A673 (cell line): ENCODE measurements around the gene STX8. TPM values are rescaled to one million over a fixed set of nuclear protein-coding genes. Genes with fewer than 3 reads are reported as not detected.

Source experiments
- BruUV-seq: library from RNA; stranded (reverse); fragments of 400-500 nt; replicated peaks from 2 replicates; lab custom pipeline; 2021; lab: Mats Ljungman, UMichigan
- CTCF ChIA-PET: fragments of 300-600 bp; sonication (Branson Sonifier 250); formaldehyde crosslinking; loops from one replicate; lab custom pipeline; 2022; ENCODE audit warnings: antibody characterized with exemption; lab: Charles Lee
- POLR2A ChIA-PET: fragments of 300-600 bp; sonication (Branson Sonifier 250); formaldehyde crosslinking; loops from one replicate; lab custom pipeline; 2022; ENCODE audit warnings: antibody characterized with exemption; ENCODE audit not compliant: low non-redundant PET; lab: Charles Lee
- DNase-seq: peaks from one replicate; pipeline ENCODE4 v3.0.0-alpha.2; 2015; ENCODE audit warnings: low spot score
- H3K27ac ChIP-seq: fragments of 200-600 bp; sonication (generic); 2 replicates; pipeline ENCODE4 v1.5.1; 2016; ENCODE audit warnings: mixed run types, low read depth, mild to moderate bottlenecking, mixed read lengths, antibody characterized with exemption, low read length; ENCODE audit not compliant: poor library complexity, severe bottlenecking
- H3K27me3 ChIP-seq: fragments of 200-600 bp; sonication (generic); replicated peaks from 2 replicates; pipeline ENCODE4 v1.6.1; 2017; ENCODE audit warnings: mixed run types, low read depth, mild to moderate bottlenecking, mixed read lengths, antibody characterized with exemption, low read length; ENCODE audit not compliant: insufficient read depth, poor library complexity
- H3K36me3 ChIP-seq: fragments of 200-600 bp; sonication (generic); 2 replicates; pipeline ENCODE4 v1.6.1; 2016; ENCODE audit warnings: mixed run types, mild to moderate bottlenecking, mixed read lengths, antibody characterized with exemption, low read length; ENCODE audit not compliant: insufficient read depth, poor library complexity, severe bottlenecking
- H3K4me1 ChIP-seq: fragments of 200-600 bp; sonication (generic); 2 replicates; pipeline ENCODE4 v1.6.1; 2017; ENCODE audit warnings: mixed run types, mild to moderate bottlenecking, mixed read lengths, antibody characterized with exemption, low read length; ENCODE audit not compliant: insufficient read depth, poor library complexity, severe bottlenecking
- H3K4me3 ChIP-seq: fragments of 200-600 bp; sonication (generic); 2 replicates; pipeline ENCODE4 v1.5.1; 2016; ENCODE audit warnings: low read depth, mixed run types, mild to moderate bottlenecking, mixed read lengths, low read length; ENCODE audit not compliant: poor library complexity, severe bottlenecking
- H3K9me3 ChIP-seq: fragments of 200-600 bp; sonication (generic); 2 replicates; pipeline ENCODE4 v1.6.1; 2016; ENCODE audit warnings: mixed run types, low read depth, mild to moderate bottlenecking, mixed read lengths, antibody characterized with exemption, low read length; ENCODE audit not compliant: poor library complexity, severe bottlenecking
- EZH2 ChIP-seq: fragments of 200-600 bp; sonication (generic); IDR thresholded peaks from 2 replicates; pipeline ENCODE4 v1.6.1; 2017; ENCODE audit warnings: borderline replicate concordance, low read depth, mild to moderate bottlenecking, mixed read lengths, antibody characterized with exemption, low read length; ENCODE audit not compliant: poor library complexity, severe bottlenecking
- intact Hi-C: fragments of 100-400 bp; cut with micrococcal nuclease; formaldehyde crosslinking; loops from one replicate; pipeline ENCODE4 v1.10.0; 2022; ENCODE audit not compliant: unreplicated experiment
- total RNA-seq: library from RNA; stranded (reverse); gene quantifications from 2 replicates; pipeline ENCODE4 v1.2.3, GENCODE V29; 2021
- TF ChIP-seq, protein P1 (sequence below): fragments of 300-800, 200-600 bp; sonication (generic); conservative IDR thresholded peaks from 2 replicates; pipeline ENCODE4 v1.5.1; 2017; ENCODE audit warnings: low read depth, mild to moderate bottlenecking, antibody characterized with exemption, low read length, moderate library complexity, mixed read lengths

STX8 gene
- total RNA-seq, 1 experiment from 2014 or later: 51.4 TPM

DNA sequence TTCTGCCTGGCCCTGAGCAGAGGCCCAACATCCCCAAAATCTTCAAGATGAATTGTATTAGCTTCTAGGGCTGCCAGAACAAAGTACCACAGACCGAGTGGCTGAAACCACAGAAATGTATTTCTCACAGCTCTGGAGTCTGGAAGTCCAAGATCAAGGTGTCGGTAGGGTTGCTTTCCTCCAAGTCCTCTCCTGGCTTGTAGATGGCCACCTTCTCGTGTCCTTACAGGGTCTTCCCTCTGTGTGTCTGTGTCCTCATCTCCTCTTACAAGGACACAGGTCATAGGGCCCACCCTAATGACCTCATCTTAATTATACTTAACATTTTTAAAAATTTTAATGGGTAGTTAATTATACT, 338.6 kb downstream of the STX8 start:
- no peaks in the 10 kb centered on the region for H3K9me3 ChIP-seq
- H3K4me1 ChIP-seq: peaks cover 22% of the 10 kb centered on the region
- CTCF ChIA-PET: no interaction called here
- no peaks in the 10 kb centered on the region for H3K36me3 ChIP-seq
- POLR2A ChIA-PET: no interaction called here
- no peak overlapping the region for H3K27ac ChIP-seq
- no peak for DNase-seq
- no peak for TF ChIP-seq EZH2
- TF ChIP-seq, protein P1, sequence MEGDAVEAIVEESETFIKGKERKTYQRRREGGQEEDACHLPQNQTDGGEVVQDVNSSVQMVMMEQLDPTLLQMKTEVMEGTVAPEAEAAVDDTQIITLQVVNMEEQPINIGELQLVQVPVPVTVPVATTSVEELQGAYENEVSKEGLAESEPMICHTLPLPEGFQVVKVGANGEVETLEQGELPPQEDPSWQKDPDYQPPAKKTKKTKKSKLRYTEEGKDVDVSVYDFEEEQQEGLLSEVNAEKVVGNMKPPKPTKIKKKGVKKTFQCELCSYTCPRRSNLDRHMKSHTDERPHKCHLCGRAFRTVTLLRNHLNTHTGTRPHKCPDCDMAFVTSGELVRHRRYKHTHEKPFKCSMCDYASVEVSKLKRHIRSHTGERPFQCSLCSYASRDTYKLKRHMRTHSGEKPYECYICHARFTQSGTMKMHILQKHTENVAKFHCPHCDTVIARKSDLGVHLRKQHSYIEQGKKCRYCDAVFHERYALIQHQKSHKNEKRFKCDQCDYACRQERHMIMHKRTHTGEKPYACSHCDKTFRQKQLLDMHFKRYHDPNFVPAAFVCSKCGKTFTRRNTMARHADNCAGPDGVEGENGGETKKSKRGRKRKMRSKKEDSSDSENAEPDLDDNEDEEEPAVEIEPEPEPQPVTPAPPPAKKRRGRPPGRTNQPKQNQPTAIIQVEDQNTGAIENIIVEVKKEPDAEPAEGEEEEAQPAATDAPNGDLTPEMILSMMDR: no peak
- BruUV-seq: no TSS peak
- H3K27me3 ChIP-seq: no peaks in the 10 kb centered on the region
- intact Hi-C loops: no loop called here
- no peak overlapping the region for H3K4me3 ChIP-seq

DNA sequence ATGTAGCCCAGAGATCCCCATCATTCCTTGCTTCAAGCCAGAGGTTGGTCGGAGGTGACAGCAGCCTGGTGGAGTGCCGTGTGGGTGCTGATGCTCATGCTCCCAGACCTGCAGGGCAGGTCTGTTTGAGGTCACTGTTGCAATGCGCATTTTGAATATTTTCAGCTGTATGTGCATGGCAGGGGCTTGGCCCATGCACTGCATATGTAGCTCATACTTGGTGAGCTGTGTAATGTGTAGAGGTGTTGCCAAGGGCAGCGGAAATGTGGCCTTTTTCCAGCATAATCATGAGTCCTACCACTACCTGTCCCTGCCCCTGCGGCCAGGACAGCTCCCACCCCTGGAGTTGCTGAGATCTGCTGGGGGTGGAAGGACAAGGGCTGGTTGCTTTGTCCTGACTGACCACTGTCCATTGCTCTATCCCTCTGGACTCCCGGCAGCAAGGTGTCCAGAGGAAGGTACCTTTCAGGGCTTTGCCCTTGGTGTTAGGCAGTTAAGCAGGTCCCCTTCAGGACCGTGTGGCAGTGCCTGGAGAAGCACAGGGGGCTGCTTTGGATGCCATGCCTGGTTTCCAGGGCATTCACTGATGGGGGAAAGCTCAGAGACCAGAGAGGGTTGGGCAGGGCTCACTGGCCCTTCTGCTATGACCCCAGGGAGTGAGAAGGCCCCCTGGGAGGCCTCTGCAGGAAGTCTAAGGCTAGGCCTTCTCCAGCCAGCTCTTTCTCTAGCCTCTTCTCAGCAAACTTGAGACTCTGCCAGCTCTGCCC, 339.2 kb downstream of the STX8 start:
- TF ChIP-seq, protein P1: no peak
- TF ChIP-seq EZH2: no peak
- H3K9me3 ChIP-seq: no peaks in the 10 kb centered on the region
- H3K4me1 ChIP-seq: peaks cover 22% of the 10 kb centered on the region
- no TSS peak for BruUV-seq
- no peak overlapping the region for H3K4me3 ChIP-seq
- no peak overlapping the region for H3K27ac ChIP-seq
- no peaks in the 10 kb centered on the region for H3K36me3 ChIP-seq
- intact Hi-C loops: no loop called here
- ChIA-PET POLR2A (no interaction called here), CTCF (interaction anchor here (0.7 kb wide), 1 partner anchor 56 kb away, joined by 4 read pairs; no protein-coding TSS in a partner anchor)
- DNase-seq: no peak
- H3K27me3 ChIP-seq: no peaks in the 10 kb centered on the region

DNA sequence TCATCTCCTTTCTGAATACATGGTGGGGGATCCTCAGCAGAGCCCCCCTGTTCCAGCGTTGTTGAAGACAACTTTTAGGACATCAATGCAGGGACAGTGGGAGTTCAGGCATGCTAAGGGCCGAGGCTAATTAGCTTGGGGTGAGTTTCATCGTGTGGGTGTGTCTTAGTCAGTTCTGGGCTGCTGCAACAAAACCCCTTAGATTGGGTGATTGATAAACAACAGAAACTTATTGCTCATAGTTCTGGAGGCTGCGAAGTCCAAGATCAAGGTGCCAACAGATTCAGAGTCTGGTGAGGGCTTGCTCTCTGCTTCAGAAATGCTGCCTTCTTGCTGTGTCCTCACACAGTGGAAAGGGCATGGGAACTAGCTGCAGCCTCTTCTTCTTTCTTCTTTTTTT, 340.3 kb downstream of the STX8 start:
- CTCF ChIA-PET: interaction anchor here (0.7 kb wide), 1 partner anchor 57 kb away, joined by 4 read pairs; no protein-coding TSS in a partner anchor
- H3K36me3 ChIP-seq: no peaks in the 10 kb centered on the region
- H3K27me3 ChIP-seq: no peaks in the 10 kb centered on the region
- BruUV-seq: no TSS peak
- no peaks in the 10 kb centered on the region for H3K9me3 ChIP-seq
- peaks cover 13% of the 10 kb centered on the region for H3K4me1 ChIP-seq
- no peak for DNase-seq
- H3K27ac ChIP-seq: no peak overlapping the region
- intact Hi-C loops: no loop called here
- no peak overlapping the region for H3K4me3 ChIP-seq
- no peak for TF ChIP-seq EZH2
- TF ChIP-seq, protein P1: no peak
- POLR2A ChIA-PET: no interaction called here
